Retinal pigment epithelial cell (primary cell): ENCODE results near the gene DGKE.

Experiments used
- DNase-seq: peaks from one replicate; pipeline ENCODE4 v3.0.0-alpha.2; 2010; ENCODE audit warnings: low read depth
- H3K4me3 ChIP-seq: 2 replicates; pipeline ENCODE4 v1.5.1; 2011; ENCODE audit warnings: mild to moderate bottlenecking, low read length, control low read depth, moderate library complexity
- CTCF ChIP-seq: conservative IDR thresholded peaks from 2 replicates; pipeline ENCODE4 v1.5.1; 2011; ENCODE audit warnings: low read depth, low read length, control low read depth, inconsistent platforms

DGKE gene

DNA sequence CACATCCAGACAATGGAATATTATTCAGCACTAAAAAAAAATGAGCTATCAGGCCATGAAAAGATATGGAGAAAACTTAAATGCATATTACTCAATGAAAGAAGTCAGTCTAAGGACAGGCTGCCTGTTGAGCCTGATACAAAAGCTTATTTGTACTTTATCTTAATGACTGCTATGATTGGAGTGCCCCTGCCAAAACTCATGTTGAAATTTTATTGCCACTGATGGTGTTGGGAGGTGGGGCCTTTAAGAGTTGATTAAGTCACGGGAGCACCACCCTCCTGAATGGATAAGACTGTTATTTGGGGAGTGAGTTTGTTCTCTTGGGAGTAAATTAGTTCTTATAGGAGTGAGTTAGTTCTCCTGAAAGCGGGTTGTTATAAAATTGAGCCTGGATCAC is 10.1 kb upstream of the DGKE start:
- no peak for DNase-seq
- no peak overlapping the region for H3K4me3 ChIP-seq

GRCh38 chr17:56824503-56824902 is 9.4 kb upstream of the DGKE start:
- no peak for TF ChIP-seq CTCF
- H3K4me3 ChIP-seq: no peak overlapping the region
- DNase-seq: no peak

More for the DNA sequence above, 10.1 kb upstream of the DGKE start:
- no peak for TF ChIP-seq CTCF

- DNase-seq: no peak
- H3K4me3 ChIP-seq: no peak overlapping the region
- no peak for TF ChIP-seq CTCF
Measured at GRCh38 chr17:56826611-56827414, 7.1 kb upstream of the DGKE start.

DNA sequence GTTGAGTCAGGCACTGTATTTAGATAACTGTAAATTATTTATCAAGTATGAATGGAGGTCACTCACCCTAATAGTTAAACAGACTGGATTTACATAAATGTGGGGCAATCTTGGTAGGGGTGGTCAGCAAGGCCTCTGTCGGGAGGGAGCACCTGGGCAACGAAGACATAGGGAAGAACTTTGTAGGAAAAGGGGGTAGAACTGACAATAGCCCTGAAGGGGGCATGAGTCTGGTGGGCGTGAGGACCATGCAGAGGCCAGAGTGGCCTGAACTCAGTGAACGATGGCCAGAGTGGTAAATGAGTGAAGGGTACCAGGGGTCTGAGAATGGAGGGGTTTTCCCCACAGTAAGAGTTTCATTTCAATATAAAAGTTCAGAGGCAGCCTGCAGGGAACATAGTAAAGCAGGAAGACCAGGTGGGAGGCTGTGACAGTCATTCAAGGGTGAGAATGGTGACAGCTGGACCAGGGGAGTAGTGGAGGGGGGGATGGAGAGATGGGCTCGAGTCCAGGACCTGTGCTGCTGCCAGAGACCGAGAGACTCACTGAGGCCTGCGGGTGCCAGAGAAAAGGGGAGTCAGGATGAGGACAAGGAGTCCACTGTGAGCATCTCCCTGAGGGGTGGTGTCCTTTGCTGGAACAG is 3.1 kb upstream of the DGKE start:
- no peak for DNase-seq
- TF ChIP-seq CTCF: no peak
- no peak overlapping the region for H3K4me3 ChIP-seq

DNA sequence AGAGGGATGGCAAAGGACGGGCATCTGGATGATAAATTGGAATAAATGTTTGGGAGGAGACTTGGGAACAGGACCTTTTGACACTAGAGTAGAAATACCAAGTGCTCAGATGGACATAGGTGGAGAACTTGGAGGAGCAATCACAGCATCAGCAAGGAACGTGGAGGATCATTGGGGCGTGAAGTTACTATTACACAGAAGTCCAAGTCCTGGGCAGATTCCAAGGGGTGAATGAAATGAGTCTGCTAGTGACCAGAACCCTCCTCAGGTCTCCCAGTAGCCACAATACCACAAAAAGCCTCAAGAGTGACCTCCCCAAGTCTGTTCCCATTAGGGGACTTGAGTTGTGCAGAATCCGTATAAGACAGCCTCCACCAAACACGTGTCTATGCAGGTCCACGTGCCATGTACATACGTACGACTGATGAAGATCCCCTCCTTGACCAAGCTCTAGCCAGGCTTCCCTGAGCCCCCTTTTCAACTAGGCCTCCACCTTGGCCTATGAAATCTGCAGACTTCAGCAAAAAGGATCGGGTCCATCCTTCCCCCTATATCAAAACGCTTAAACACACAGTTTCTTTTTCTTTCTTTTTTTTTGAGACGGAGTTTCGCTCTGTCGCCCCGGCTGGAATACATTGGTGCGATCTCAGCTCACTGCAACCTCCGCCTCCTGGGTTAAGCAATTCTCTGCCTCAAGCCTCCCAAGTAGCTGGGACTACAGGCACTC is 2.4 kb upstream of the DGKE start:
- no peak overlapping the region for H3K4me3 ChIP-seq
- no peak for DNase-seq
- TF ChIP-seq CTCF: no peak

- no peak for TF ChIP-seq CTCF
- no peak for DNase-seq
- H3K4me3 ChIP-seq: no peak overlapping the region
Measured at GRCh38 chr17:56832446-56832845, 1.5 kb upstream of the DGKE start.
